K562 (cell line): ENCODE results near the gene MRPS18B. TPM values are rescaled to one million over a fixed set of nuclear protein-coding genes. Genes with fewer than 3 reads are reported as not detected.

Source experiments
- ATAC-seq: fragments of 200-7000 bp; cut with Tn5 transposase; 3 replicates; pipeline ENCODE4 v1.9.1; 2020; ENCODE audit warnings: moderate library complexity
- BruUV-seq: library from RNA; stranded (reverse); fragments of 400-500 nt; replicated peaks from 2 replicates; lab custom pipeline; 2021; lab: Mats Ljungman, UMichigan
- CTCF ChIA-PET: fragments of 300-600 bp; formaldehyde crosslinking; extraction: SDS; loops from one replicate; lab custom pipeline; 2021; ENCODE audit warnings: low intra/inter-chr PET ratio; lab: Yijun Ruan, JAX
- POLR2A ChIA-PET: fragments of 300-600, 350-650 bp; sonication (Branson Sonifier 250); formaldehyde crosslinking; extraction: SDS; loops from one replicate; lab custom pipeline; 2021; ENCODE audit warnings: antibody characterized with exemption, inconsistent platforms; lab: Yijun Ruan, JAX
- DNase-seq, 4 experiments: peaks; one replicate each; pipeline versions ENCODE4 v3.0.0 to v3.0.0-alpha.2; 2011 to 2018; ENCODE audit warnings: low spot score in 3 of 4, mixed read lengths in 3 of 4; ENCODE audit errors: extremely low read depth in 1 of 4
- FAIRE-seq: peaks from 2 replicates; lab custom pipeline; 2011; peaks lifted over from hg19 to GRCh38; lab: Jason Lieb, UNC
- H2AFZ ChIP-seq: 2 replicates; pipeline ENCODE4 v1.6.0; 2011; ENCODE audit warnings: low read depth, low read length, control low read depth, inconsistent platforms
- H3K27ac ChIP-seq: fragments of 200-600 bp; 3 replicates; pipeline ENCODE4 v1.8.0; 2011; ENCODE audit warnings: low read depth, mild to moderate bottlenecking, control low read depth, inconsistent platforms, low read length, moderate library complexity, mixed read lengths; ENCODE audit errors: extremely low read depth
- H3K27me3 ChIP-seq, 2 experiments: fragments of 300-600 bp in 1 of 2; 2 replicates in 1 of 2; 3 replicates in 1 of 2; pipeline versions ENCODE4 v1.6.0 to v1.8.0; 2011; ENCODE audit warnings: inconsistent platforms in 2 of 2, low read length in 2 of 2, mild to moderate bottlenecking in 1 of 2, mixed read lengths in 1 of 2, moderate library complexity in 1 of 2; ENCODE audit not compliant: control insufficient read depth in 2 of 2, insufficient read depth in 2 of 2
- H3K36me3 ChIP-seq: fragments of 300-600 bp; 3 replicates; pipeline ENCODE4 v1.8.0; 2011; ENCODE audit warnings: mild to moderate bottlenecking, low read length, inconsistent platforms; ENCODE audit not compliant: control insufficient read depth, insufficient read depth
- H3K4me1 ChIP-seq, 2 experiments: fragments of 200-600 bp in 1 of 2; replicated peaks in 1 of 2; 2 replicates in 1 of 2; 3 replicates in 1 of 2; pipeline versions ENCODE4 v1.5.1 to v1.8.0; 2011; ENCODE audit warnings: inconsistent platforms in 2 of 2, low read length in 2 of 2, mild to moderate bottlenecking in 1 of 2, mixed read lengths in 1 of 2, moderate library complexity in 1 of 2; ENCODE audit not compliant: control insufficient read depth in 2 of 2, insufficient read depth in 2 of 2
- H3K4me2 ChIP-seq: 2 replicates; pipeline ENCODE4 v1.6.1; 2011; ENCODE audit warnings: low read length, control low read depth, inconsistent platforms, mixed read lengths; ENCODE audit not compliant: insufficient read depth
- H3K4me3 ChIP-seq: fragments of 200-600 bp; sonication (generic), shearing (Covaris generic); 2 replicates; pipeline ENCODE4 v1.5.1; 2016; ENCODE audit warnings: control low read depth, inconsistent platforms
- H3K79me2 ChIP-seq: fragments of 200-600 bp; 3 replicates; pipeline ENCODE4 v1.8.0; 2011; ENCODE audit warnings: low read length, inconsistent platforms; ENCODE audit not compliant: control insufficient read depth, insufficient read depth
- H3K9ac ChIP-seq, 2 experiments: 2 replicates each; pipeline versions ENCODE4 v1.6.0 to v1.6.1; 2011; ENCODE audit warnings: low read depth in 2 of 2, low read length in 2 of 2, control low read depth in 1 of 2, inconsistent platforms in 1 of 2, mild to moderate bottlenecking in 1 of 2, mixed read lengths in 1 of 2; ENCODE audit not compliant: insufficient read depth in 1 of 2
- H3K9me1 ChIP-seq: one replicate; pipeline ENCODE4 v1.6.0; 2011; ENCODE audit warnings: inconsistent platforms, mild to moderate bottlenecking, low read length, moderate library complexity; ENCODE audit not compliant: control insufficient read depth, insufficient read depth
- H3K9me3 ChIP-seq: replicated peaks from 2 replicates; pipeline ENCODE4 v1.5.1; 2011; ENCODE audit warnings: low read depth, low read length, inconsistent platforms; ENCODE audit not compliant: control insufficient read depth, insufficient read depth
- H4K20me1 ChIP-seq: replicated peaks from 2 replicates; pipeline ENCODE4 v1.6.1; 2011; ENCODE audit warnings: low read length, inconsistent platforms, mixed read lengths; ENCODE audit not compliant: control insufficient read depth, insufficient read depth
- BHLHE40 ChIP-seq: IDR thresholded peaks from 2 replicates; pipeline ENCODE4 v1.6.1; 2011; ENCODE audit warnings: low read length, improper control_type of control experiment
- DLX4 ChIP-seq: fragments of 250-450 bp; sonication (Bioruptor Pico); IDR thresholded peaks from 2 replicates; pipeline ENCODE4 v1.6.1; 2021; ENCODE audit warnings: mild to moderate bottlenecking
- GATAD2B ChIP-seq: fragments of 450-650 bp; IDR thresholded peaks from 2 replicates; pipeline ENCODE4 v1.6.1; 2017; ENCODE audit warnings: mild to moderate bottlenecking, borderline replicate concordance
- GTF2A2 ChIP-seq: IDR thresholded peaks from 2 replicates; pipeline ENCODE4 v1.6.1; 2016; ENCODE audit warnings: mild to moderate bottlenecking, missing genetic modification characterization, missing compliant biosample characterization
- HDAC8 ChIP-seq: fragments of 450-650 bp; IDR thresholded peaks from 2 replicates; pipeline ENCODE4 v1.6.1; 2016; ENCODE audit warnings: mild to moderate bottlenecking, missing genetic modification characterization, moderate library complexity, missing compliant biosample characterization
- HINFP ChIP-seq: fragments of 450-650 bp; conservative IDR thresholded peaks from 2 replicates; pipeline ENCODE4 v1.6.1; 2016; ENCODE audit warnings: missing genetic modification characterization, low read depth, mild to moderate bottlenecking, control low read depth, missing compliant biosample characterization
- HLTF ChIP-seq: fragments of 450-650 bp; IDR thresholded peaks from 2 replicates; pipeline ENCODE4 v1.6.1; 2016
- MAZ ChIP-seq, 2 experiments: fragments of 450-650 bp in 1 of 2; sonication (generic) in 1 of 2; formaldehyde crosslinking; IDR thresholded peaks in 1 of 2; conservative IDR thresholded peaks in 1 of 2; 2 replicates each; pipeline versions ENCODE4 v1.4.0 to v1.5.0; 2020; ENCODE audit warnings: mild to moderate bottlenecking in 1 of 2, missing genetic modification reagents in 1 of 2
- NFATC3 ChIP-seq: fragments of 450-650 bp; IDR thresholded peaks from 2 replicates; pipeline ENCODE4 v1.6.1; 2017; ENCODE audit warnings: mild to moderate bottlenecking
- NR3C1 ChIP-seq: sonication (generic); formaldehyde crosslinking; IDR thresholded peaks from 2 replicates; pipeline ENCODE4 v1.8.1; 2022; ENCODE audit warnings: missing genetic modification reagents
- PRMT5 ChIP-seq: sonication (generic); formaldehyde crosslinking; IDR thresholded peaks from 2 replicates; pipeline ENCODE4 v1.5.0; 2020; ENCODE audit warnings: missing genetic modification reagents
- RBBP5 ChIP-seq: fragments of 200-600 bp; sonication (generic); IDR thresholded peaks from 2 replicates; pipeline ENCODE4 v1.6.1; 2012; ENCODE audit warnings: borderline replicate concordance, mild to moderate bottlenecking, low read length, control low read depth, inconsistent platforms; ENCODE audit not compliant: insufficient read depth, poor library complexity, severe bottlenecking
- TFE3 ChIP-seq: fragments of 450-650 bp; formaldehyde crosslinking; IDR thresholded peaks from 2 replicates; pipeline ENCODE4 v1.4.0; 2020; ENCODE audit warnings: mild to moderate bottlenecking, mixed read lengths
- THAP7 ChIP-seq: fragments of 250-450 bp; sonication (Bioruptor Pico); IDR thresholded peaks from 2 replicates; pipeline ENCODE4 v1.5.0; 2021
- ZBED1 ChIP-seq: IDR thresholded peaks from 2 replicates; pipeline ENCODE4 v1.6.1; 2014
- ZNF146 ChIP-seq: IDR thresholded peaks from one replicate; pipeline ENCODE4 v1.6.1; 2018; ENCODE audit warnings: missing compliant biosample characterization; ENCODE audit not compliant: unreplicated experiment
- ZNF57 ChIP-seq: fragments of 450-650 bp; formaldehyde crosslinking; IDR thresholded peaks from 2 replicates; pipeline ENCODE4 v1.4.0; 2020; ENCODE audit warnings: mild to moderate bottlenecking, moderate library complexity
- WGBS: fragments of 100-300 bp; shearing (Covaris generic); methylation state at CpG from one replicate; pipeline ENCODE4 v1.1.6; 2016; ENCODE audit warnings: low coverage, mixed read lengths; ENCODE audit not compliant: insufficient coverage; ENCODE audit errors: missing lambda C conversion rate; 5-methylcytosine and 5-hydroxymethylcytosine counted together
- in situ Hi-C: fragments of 300-500 bp; cut with MboI; formaldehyde crosslinking; loops from 4 replicates; pipeline ENCODE4 v1.15.0; 2018; ENCODE audit warnings: inconsistent platforms, mixed read lengths
- intact Hi-C: fragments of 100-400 bp; cut with micrococcal nuclease; formaldehyde crosslinking; loops from 2 replicates; pipeline ENCODE4 v1.14.2; 2022
- polyA plus RNA-seq, 8 experiments: library from polyadenylated mRNA; depleted of rRNA in 4 of 8; stranded (reverse) in 5 of 8; unstranded in 3 of 8; fragments of >200 nt; fragmentation: Nextera tagmentation in 2 of 8; fragmentation: Illumina TruSeq in 1 of 8; extraction: Ambion mirVana in 2 of 8; extraction: Trizol in 1 of 8; gene quantifications; 2 replicates each; pipeline versions ENCODE4 v1.2.1 to v1.2.3, GENCODE V29; 2011 to 2014; ENCODE audit warnings: inconsistent platforms in 1 of 8, missing spikeins in 1 of 8
- total RNA-seq, 7 experiments: library from RNA; depleted of rRNA in 6 of 7; stranded (reverse); fragments of >200 nt in 6 of 7; fragmentation: Illumina TruSeq in 2 of 7; extraction: Trizol in 2 of 7; gene quantifications; 2 replicates each; pipeline versions ENCODE4 v1.2.1 to v1.2.3, GENCODE V29; 2011 to 2021; ENCODE audit warnings: low replicate concordance in 1 of 7

Gene MRPS18B
- total and polyA plus RNA-seq, 9 of the 15 experiments (the other 6 are each of a cell fraction or from before 2014, with no cell fraction given) = 132 to 383 (median 178) TPM

- TF ChIP-seq DLX4 (CRISPR knock-in tag) (no peak), NR3C1 (CRISPR knock-in tag) (no peak), BHLHE40 (no peak), RBBP5 (no peak), GTF2A2 (tag) (no peak), HDAC8 (no peak), PRMT5 (no peak), ZBED1 (no peak), HLTF (no peak)
Measured at GRCh38 chr6:30611856-30612194, 5.8 kb upstream of the MRPS18B start (continued).

DNA sequence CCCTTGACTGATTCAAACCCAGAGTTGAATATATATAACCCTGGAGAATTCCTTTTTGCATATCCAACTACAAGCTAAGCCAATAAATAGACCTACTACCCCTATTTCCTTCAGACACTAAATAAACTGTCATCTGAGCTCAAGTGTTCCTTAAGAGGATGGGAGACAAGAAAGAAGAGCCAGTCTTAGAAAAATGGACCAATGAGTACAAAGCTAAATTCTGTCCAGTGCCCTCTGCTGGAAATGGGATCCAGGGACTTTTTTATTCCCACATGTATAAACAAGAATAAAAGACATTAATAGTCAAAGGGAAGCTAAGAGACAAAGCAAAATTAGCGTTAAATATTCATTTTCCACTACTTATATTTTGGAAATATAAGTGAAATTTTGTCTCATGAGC, 5.4 kb upstream of the MRPS18B start:
- no peak overlapping the region for H3K4me2 ChIP-seq
- peaks cover 8% of the 10 kb centered on the region; the same call in 1 of the 2 replicates for H4K20me1 ChIP-seq
- no peaks in the 10 kb centered on the region for H3K9me1 ChIP-seq
- peak overlapping the region; percentile 95; the same call in 1 of the 3 replicates for H3K27ac ChIP-seq
- CTCF ChIA-PET = no interaction called here
- H3K36me3 ChIP-seq = peaks cover 84% of the 10 kb centered on the region
- ATAC-seq (no peak), DNase-seq (peak in 1 of 4 experiments; percentile 45), FAIRE-seq (no peak)
- POLR2A ChIA-PET = interaction anchor here (1.0 to 4.8 kb wide), 14 partner anchors 12 to 79 kb away, joined by 3 to 310 read pairs (median 10); partner anchors contain the start of genes ABCF1, ATAT1, C6orf136 and DHX16
- no TSS peak for BruUV-seq
- peaks cover 74% of the 10 kb centered on the region for H3K79me2 ChIP-seq
- no peaks in the 10 kb centered on the region for H3K27me3 ChIP-seq
- H3K4me3 ChIP-seq = no peak overlapping the region
- 91% methylated on average over 1 of the region's 1 CpG for WGBS
- H2AFZ ChIP-seq = no peak overlapping the region
- in situ Hi-C loops = no loop called here
- intact Hi-C loops = no loop called here
- peaks cover 0 to 21% of the 10 kb centered on the region in 2 experiments; a peak in 3 of 5 replicates for H3K4me1 ChIP-seq
- no peaks in the 10 kb centered on the region for H3K9me3 ChIP-seq
- no peak overlapping the region for H3K9ac ChIP-seq
- TF ChIP-seq ZNF57 (CRISPR knock-in tag) (no peak), THAP7 (CRISPR knock-in tag) (no peak), NFATC3 (no peak), MAZ (CRISPR knock-in tag; conservative IDR thresholded peaks at IDR 0.05 in 1 of 2, IDR thresholded peaks at IDR 0.05 in 1 of 2) (0 out of 4 replicates have a peak, but pooled peaks of 1 of the 2 experiments have one; percentile 15), HINFP (tag) (no peak), ZNF146 (no peak), GATAD2B (0 out of 2 replicates have a peak, but pooled peaks have one; percentile 9), TFE3 (CRISPR knock-in tag) (no peak)
